Measurements from ENCODE around the gene CAVIN2.
A peak's percentile ranks its signal among the peaks of the same experiment; 100 is the strongest.

The CAVIN2 gene

GRCh38 chr2:191839918-191840804 lies 6.7 kb downstream of the CAVIN2 start:
- no peak for DNase-seq (ENCODE audit: low read depth)
- TF ChIP-seq CTCF (IDR thresholded peaks at IDR 0.05; ENCODE audit: low read depth, low read length) (no peak), MYC (IDR thresholded peaks at IDR 0.05; ENCODE audit: low read depth, low read length) (no peak), MAX (IDR thresholded peaks at IDR 0.05; ENCODE audit: low read depth, low read length) (no peak), POLR2A (IDR thresholded peaks at IDR 0.05; ENCODE audit: extremely low read depth, insufficient read length) (no peak)
- H3K4me3 ChIP-seq (ENCODE audit: low read depth, low read length), result no peak overlapping the region

GRCh38 chr2:191838526-191838925 lies 8.4 kb downstream of the CAVIN2 start:
- no peak for DNase-seq (ENCODE audit: low read depth)
- no peak for TF ChIP-seq POLR2A (IDR thresholded peaks at IDR 0.05; ENCODE audit: extremely low read depth, insufficient read length)
- TF ChIP-seq CTCF (IDR thresholded peaks at IDR 0.05; ENCODE audit: low read depth, low read length), result no peak
- no peak for TF ChIP-seq MAX (IDR thresholded peaks at IDR 0.05; ENCODE audit: low read depth, low read length)
- TF ChIP-seq MYC (IDR thresholded peaks at IDR 0.05; ENCODE audit: low read depth, low read length), result no peak
- no peak overlapping the region for H3K4me3 ChIP-seq (ENCODE audit: low read depth, low read length)

GRCh38 chr2:191836853-191837769 lies 9.8 kb downstream of the CAVIN2 start:
- no peak for TF ChIP-seq CTCF (IDR thresholded peaks at IDR 0.05; ENCODE audit: low read depth, low read length)
- TF ChIP-seq MAX (IDR thresholded peaks at IDR 0.05; ENCODE audit: low read depth, low read length), result no peak
- TF ChIP-seq POLR2A (IDR thresholded peaks at IDR 0.05; ENCODE audit: extremely low read depth, insufficient read length), result no peak
- TF ChIP-seq MYC (IDR thresholded peaks at IDR 0.05; ENCODE audit: low read depth, low read length), result no peak
- no peak for DNase-seq (ENCODE audit: low read depth)
- no peak overlapping the region for H3K4me3 ChIP-seq (ENCODE audit: low read depth, low read length)

- TF ChIP-seq POLR2A (IDR thresholded peaks at IDR 0.05; ENCODE audit: extremely low read depth, insufficient read length) (no peak), CTCF (IDR thresholded peaks at IDR 0.05; ENCODE audit: low read depth, low read length) (no peak), MAX (IDR thresholded peaks at IDR 0.05; ENCODE audit: low read depth, low read length) (no peak), MYC (IDR thresholded peaks at IDR 0.05; ENCODE audit: low read depth, low read length) (no peak)
- no peak for DNase-seq (ENCODE audit: low read depth)
- H3K4me3 ChIP-seq (ENCODE audit: low read depth, low read length), result no peak overlapping the region
These were observed 10.4 kb downstream of the CAVIN2 start for GRCh38 chr2:191836471-191836852.

- TF ChIP-seq POLR2A (IDR thresholded peaks at IDR 0.05; ENCODE audit: extremely low read depth, insufficient read length), result no peak
- peak; percentile 5 for TF ChIP-seq CTCF (IDR thresholded peaks at IDR 0.05; ENCODE audit: low read depth, low read length)
- no peak overlapping the region for H3K4me3 ChIP-seq (ENCODE audit: low read depth, low read length)
- DNase-seq (ENCODE audit: low read depth), result no peak
These were observed 11.1 kb downstream of the CAVIN2 start for GRCh38 chr2:191835539-191836350.

Data from NB4 (cell line).